ENCODE data around the gene RAPSN.

GRCh38 chr11:47391077-47391583 lies 57.8 kb downstream of the RAPSN start:
- TF ChIP-seq CTCF (IDR thresholded peaks at IDR 0.05) (no peak), EZH2 (IDR thresholded peaks at IDR 0.05; ENCODE audit: borderline replicate concordance, insufficient read depth, low read depth, low read length, poor library complexity, severe bottlenecking) (no peak)
